ENCODE data around the gene SHF.

SHF gene

DNA sequence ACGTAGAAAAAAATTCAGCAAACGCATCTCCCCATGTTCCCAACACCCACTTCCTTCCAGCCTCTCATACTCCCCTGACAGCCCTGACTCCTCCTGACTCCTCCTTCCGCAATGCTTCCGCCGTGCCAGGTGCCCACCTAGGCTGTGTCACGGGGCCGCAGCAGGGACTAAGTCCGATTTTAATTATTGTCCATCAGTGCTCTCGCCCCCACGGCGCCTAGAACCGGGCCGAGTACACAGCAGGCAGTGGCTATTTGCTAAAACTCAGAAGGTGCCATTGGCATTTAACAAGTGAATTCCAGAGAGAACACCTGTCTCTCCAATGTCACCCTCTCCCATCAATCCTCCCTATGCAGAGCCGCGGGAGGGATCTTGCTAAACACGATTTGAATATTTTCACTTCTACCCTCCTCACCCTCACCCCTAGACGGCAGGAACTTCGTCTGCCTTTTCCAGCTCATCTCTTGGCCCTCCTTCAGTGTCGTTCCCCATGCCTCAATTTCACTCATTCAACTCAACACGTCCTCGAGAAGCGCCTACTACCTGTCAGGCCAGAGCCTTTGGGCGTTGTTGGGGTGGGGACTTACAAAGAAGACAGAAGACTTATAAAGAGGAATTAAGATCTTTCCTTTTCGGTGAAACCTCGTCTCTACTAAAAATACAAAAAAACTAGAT lies 11.5 kb upstream of the SHF start:
- DNase-seq: peak; percentile 44

DNA sequence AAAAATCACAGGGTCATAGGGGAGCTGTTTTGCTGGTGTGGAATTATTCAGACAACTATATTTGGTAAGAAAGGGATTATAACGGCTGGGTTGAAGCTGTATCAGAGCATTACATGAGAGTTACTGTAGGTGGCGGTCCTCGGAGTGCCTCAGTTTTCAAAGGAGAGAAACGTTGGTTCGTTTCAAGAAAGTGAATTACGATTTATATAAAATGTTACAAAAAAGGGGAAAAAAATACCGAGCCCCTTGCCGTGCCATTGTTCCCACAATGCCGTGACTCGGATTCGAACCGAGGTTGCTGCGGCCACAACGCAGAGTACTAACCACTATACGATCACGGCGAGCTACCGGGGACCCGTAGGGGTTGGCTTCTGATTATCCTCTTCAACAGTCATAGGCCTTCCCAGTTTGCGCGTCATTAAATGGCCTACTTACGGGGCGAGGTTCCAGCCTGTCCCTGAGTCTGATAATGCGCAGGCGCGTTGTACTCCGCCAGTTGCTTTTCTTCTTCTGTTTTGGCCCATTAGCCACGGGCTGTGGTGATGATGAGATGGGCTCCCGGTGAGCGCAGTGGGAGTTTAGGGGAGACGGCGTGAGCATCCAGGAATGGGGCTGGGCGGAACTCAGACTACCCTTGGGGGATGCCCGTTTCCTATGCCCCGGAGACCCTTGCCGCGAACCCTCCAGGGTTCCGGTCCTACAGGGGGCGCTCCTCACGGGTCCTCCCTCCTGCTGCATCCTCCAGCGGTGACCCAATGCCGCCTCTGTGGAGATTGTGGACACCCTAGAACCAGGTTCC lies 10.8 kb upstream of the SHF start:
- DNase-seq: peak; percentile 94

DNA sequence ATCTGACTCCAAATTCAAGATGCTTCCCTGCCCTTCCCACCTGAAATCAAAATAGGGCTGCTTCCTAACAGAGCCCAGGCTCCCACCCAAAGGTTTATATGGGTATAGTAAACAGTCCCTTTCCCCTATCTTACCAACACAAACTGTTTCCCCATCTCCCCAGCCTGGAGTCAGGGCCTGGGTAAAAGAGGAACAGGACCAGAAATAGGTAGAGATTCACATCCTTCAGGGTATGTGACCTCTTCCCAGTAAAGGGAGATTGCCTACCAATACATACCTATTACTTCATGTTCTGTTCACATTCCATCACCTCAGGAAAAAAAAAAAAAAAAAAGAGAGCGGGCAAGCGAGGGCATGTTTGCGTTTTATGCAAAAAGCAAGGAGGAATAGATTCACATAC lies 9.7 kb upstream of the SHF start:
- no peak for DNase-seq

DNA sequence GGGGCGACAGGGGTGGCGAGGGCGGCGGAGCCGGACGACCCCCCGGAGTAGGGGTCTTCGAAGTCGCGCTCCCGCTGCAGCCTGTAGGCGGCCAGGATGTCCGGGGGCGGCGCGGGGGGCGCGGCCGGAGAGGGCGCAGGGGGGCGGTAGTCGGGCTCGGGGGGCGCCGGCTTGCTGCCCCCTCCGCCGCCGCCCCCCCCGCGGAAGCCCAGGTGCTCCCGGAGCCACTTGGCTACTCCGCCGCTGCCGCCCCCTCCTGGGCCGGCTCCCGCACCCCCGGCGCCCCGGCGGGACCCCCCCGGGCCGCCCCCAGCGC lies 230 bp downstream of the SHF start:
- no peak for DNase-seq

DNA sequence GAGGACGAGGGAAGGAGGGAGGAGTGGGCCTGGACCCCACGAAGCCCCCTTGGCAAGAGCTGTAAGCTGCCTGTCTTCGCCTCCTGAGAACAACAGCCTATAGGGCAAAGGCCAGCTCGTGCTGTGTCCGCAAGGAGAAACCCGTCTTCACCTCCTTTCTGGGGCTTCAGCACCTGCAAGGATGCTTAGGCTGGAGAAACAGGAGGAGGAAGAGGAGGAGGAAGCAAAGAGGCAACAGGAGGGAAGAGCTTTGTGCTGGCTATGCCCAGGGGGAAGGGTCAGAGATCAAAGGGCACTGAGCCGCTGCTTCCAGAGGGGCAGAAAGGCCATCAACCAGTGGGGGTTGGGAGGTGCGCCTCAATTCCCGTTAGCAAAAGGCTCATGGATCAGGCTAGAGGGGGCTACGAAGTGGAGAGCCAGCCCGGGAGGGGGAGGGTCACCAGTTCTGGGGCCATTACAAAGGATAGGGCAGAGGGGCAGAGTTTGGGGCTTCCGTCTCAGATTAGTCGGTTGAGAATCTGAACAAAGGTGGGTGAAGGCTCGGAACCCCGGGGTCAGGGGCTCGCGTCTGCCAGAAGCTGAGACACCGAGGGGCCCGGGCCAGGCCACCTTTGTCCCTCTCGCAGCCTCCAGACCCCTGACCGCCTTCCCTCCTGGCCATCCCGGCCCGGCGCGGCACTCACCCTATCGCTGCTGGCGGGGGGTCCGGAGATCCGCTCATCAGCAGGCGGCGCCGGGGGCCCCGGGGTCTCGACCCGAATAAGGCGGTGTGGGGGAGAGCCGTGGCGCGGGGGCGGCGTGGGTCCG lies 792 bp downstream of the SHF start:
- no peak for DNase-seq

DNA sequence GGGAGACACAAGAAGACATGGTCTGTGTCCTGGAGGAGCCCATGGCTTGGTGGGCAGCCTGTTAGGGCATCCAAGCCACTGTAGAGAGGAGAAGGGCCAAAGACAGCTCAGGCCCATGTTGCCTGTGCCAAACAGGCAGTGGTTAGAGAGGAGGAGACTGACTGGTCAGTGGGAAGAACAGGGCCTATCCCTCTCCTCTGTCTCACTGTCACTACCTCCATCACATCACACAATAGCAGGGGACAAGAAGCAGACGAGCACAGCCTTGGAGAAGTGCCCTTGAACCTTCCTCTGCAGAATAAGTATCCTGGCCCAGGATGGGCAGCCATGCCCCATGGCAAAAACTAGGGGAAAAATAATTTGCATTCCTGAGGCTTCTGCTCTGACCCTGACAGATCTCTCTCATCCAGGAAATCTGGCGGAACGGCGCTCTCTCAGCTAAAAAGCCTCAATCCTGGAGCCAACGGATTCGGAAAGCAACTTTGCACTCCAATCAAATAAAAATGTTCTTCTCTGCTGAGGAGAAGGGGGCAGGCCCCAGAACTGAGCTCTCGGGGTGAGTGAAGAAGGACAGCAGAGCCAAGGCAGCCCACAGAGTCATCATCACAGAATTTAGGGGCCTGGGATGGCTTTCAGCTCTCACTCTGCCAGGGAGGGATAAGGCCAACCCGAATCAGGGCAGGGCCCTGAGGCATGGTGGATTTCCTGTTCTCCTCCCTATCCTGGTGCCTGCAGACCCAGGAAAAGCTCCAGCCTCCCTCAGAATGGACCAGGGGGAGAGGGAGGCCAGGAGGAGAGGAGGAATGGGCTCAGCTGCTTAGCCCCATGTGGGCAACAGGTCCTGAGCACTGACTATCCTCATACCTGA lies 1.6 kb downstream of the SHF start:
- DNase-seq: no peak

DNA sequence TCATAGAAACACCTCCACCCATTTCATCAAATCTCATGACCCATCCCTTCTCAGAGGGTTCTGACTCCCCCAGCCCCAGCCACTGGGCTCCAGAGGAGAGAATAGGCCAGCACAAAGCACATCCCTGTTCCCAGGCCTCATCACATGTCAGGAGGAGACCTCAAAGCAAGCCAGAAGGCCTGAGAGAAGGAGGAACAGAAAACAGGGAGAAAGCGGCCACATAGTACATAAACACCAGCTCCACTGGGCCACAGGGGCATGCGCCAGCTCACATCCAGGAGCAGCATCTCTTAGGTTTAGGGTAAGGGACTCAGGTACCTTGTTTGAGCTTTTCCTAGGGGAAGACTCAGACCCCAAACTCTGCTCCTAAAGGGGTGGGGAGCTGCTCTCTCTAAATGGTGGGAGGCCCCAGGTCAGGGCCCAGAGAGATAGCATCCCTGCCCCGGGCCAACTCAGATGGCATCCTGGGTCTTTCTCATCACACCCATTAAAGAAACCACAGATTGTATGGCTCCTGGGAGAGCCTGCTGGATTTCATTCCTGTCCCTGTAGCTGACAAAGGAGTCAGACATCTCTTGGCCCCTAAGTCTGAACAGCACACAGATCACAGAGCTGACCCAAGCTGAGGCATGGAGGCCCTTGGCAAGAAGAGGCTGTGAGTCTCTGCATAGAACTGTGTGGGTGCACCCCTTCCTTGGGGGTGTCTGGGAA lies 2.5 kb downstream of the SHF start:
- no peak for DNase-seq

DNA sequence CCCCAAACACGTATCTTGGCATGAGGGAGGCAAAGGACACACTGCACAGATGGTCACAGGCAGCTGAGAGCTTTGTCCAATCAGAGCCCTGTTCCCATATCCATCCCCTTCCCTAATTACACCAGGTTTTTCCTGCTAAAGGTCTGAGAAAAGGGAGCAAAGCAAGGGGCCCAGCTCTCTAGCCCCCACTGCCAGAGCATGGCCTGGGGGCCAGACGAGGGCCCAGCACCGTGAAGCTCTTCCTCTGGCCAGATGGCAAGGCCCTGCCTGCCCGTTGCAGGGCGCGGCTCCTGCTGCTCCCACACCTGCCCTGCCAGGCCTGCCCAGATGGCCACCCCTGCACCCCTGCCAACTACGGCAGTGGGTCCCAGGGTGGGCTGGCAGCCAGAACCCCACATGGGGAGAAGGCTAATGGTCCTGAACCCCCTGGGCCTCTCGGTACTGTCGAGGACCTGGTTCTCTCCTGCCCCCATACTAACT lies 3.2 kb downstream of the SHF start:
- DNase-seq: no peak

DNA sequence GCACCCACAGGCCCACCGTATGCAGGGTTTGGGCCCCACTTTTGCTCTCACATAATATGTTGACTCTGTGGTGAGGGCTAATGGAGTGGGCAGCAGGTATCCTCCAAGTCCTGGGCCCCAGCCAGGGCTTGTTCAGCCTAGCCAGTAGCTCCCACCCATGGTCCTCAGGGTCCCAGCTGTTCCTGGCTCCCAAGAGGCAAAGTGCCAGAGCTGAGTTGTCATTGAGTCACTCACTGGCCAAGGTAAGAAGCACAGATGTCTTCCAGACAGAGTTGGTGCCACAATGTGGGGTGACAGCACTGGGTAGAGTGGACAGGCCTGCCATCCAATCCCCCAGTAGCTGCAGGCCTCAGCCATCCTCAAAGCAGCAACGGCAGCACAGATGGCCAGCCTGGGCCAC lies 4.3 kb downstream of the SHF start:
- DNase-seq: no peak

DNA sequence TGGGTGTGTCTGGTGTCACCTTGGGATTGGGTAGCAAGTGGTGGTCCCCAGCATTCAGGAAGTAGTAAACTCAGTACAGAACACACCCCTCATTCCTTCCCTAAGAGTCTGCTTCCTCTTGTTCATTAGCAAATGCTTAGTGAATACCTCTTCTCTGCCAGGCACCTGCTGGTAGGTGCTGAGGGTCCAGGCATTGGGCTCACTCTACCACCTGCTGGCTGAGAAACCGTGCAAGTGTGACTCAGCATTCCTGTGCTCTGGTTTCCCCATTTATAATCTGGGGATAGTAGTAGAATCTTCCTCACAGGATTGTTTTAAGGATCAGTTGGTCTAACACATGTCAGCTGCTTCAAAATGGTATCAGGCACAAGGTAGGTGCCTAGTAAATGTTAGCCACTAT lies 4.8 kb downstream of the SHF start:
- no peak for DNase-seq

DNA sequence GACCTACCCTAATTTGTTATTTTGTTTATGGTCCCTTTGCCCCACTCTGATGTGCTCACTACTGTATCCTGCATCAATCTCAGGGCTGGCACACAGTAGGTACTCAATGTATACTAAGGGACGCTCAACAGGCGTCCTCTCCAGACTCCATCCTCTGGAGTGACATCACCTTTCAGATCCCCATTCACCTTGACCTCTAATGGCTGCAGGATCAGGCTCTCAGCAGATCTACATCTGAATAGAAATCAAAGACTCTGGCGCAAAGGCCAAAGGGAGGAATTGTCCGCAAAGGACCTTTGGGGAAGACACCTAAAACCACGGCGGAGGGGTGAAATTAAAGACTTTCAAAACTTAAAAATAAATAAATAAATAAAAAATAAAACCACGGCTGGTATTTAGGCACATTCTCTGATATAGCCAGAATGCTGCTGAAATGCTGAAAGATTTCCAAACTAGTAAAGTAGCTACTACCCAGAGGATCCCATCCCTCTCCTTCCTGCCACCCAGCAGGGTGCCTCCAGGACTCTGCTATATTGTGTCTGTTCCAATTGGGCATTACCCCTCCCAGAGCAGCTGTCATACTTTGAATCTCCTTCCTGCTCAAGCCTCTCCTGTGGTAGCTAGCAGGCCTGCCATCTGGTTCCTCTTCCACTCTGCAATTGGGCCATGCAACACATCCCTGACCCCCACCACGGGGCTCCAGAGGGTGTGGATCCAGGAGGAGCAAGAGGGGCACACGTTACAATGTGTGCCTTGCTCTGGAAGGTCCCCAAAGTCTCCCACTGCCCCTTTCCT lies 6.1 kb downstream of the SHF start:
- DNase-seq: no peak

DNA sequence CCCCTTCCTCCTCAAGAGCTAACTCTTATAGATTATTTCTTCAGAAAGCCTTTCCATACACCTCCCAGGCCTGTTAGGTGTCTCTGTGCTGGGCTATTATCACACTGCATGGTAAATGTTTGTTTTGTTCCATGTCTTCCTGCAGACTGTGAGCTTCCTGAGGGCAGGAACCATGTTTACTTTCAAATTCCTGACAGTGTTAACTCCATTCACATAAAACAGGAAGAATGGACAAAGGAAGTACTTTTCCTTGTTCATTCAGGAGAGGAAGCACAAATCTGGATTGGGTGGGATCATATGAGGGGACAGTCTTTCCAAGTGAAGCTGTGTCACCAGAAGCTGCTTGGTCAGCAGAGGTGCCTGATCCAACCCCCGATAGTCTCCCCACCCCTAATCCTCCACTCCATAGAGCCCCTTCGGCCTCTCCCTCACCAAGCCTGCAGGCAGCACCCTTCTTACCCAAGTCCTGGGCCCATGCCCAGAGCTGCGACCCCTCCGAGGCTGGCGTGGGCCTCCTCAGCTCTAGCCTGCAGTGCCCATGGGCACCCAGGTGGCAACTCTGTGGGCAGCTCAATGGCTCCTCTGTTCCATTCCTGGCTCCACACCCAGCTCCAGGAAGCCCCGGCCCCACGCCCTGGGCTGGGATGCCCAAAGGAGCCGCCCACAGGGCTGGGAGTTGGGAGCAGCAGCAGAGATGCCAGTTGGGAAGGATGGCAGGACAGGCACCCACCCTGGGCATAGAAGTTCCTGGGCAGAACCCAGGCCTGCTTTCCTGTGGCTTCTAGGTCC lies 6.9 kb downstream of the SHF start:
- no peak for DNase-seq

DNA sequence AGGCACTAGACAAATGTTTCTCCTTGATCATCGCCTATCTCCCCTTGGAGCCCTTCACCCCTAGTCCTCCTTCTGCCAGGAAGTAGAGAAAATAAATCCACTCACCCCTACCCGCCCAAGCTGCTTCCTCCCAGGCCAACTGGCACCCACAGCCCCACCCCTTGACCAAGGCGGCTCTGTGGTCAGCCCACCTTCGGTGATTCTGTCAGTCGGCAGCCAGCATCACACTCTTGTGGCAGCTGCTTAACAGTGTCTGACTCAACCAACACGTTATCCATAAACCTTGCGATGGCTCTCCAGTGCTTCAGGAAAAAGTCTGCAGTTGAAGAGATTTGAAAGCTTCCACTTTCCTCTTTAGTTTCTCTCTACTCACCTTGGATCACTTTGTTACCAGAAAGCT lies 7.6 kb downstream of the SHF start:
- no peak for DNase-seq

DNA sequence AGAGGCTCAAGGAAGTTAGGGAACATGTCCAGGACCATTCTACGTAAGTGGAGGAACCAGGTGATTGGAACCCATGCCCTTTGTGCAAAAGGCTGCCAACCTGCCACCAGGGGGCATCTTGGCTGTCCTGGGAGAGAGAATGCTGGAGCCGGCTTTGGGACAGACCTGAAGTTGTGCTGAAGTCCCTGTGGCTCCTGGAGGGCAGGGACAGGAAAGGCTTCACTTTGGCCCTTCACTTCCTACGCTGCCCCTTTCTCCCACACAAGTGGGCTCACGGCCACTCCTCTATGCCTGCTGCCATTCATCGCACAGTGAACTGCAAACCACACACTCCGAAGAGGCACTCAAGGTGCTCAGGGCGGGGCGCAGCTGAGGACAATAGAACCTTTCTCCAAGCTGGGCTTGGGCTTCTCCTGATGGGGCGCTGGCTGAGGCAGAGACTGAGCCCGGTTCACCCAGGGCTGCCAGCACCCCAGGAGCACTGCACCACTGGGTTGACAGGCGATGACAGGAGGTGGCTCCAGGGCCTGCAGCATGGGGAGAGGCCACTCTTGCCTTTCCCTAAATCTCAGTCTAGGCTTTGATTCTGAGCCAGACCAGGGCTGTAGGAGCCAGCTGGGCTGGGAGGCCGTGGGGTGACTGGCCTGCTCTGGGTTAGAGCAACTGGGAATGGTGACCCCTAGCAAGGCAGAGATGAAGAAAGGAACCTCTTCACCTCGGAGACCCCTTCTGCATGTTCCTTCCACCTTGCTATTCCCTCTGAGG lies 8.4 kb downstream of the SHF start:
- DNase-seq: peak; percentile 56

DNA sequence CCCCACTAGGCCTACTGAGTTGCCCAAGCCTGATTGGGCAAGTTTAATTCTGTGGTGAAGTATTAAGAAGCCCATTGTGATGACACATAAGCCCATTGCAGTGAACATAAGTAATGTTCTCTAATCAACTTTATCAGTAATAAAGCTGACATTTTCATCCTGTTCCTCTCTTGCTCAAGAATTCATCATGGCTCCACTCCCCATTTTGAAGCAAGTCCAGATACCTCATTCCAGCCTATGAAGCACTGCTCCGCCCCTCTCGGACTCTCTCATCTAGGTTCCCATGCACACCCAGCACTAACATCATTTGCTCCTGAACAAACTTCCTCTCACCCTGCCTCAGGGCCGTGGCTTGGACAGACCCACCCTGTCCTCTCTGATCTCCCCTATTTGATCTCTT lies 10.5 kb downstream of the SHF start:
- no peak for DNase-seq

DNA sequence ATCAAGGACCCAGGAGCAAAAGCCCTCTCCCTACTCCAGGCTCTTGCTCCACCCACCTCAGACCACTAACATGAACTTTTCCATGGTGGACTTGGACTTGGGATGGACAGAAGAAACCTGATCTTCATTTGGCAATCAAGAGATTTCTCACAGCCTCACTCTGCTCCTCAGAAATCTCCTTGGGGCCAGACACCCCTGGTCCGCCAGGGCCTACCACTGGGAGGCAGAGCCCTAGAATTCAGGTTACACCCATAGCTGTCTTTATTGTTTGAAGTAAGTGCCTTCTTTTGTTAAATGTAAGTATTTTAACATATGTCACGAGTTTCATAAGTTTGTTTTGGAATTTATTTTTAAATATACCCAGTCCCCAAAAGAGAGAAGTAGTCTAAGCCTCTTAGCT lies 13.2 kb downstream of the SHF start:
- no peak for DNase-seq

DNA sequence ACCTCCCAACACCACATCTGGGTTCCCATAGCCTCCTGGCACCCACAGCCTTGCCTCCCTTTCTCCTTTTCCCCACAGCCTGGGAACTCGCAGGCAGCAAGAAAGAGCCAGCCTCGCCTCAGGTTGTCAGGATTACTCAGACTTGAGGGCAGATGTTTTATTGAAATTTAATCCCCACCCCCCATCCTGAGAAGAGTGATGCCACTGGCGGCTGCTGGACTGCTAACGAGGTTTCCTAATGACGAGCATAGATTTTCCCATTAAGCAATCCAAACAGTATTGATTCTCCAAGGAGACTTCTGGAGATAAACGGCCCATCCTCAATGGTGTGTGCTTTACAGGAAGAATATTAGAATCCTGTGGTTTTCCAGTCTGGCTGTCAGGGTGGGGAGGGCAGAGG lies 13.7 kb downstream of the SHF start:
- no peak for DNase-seq

DNA sequence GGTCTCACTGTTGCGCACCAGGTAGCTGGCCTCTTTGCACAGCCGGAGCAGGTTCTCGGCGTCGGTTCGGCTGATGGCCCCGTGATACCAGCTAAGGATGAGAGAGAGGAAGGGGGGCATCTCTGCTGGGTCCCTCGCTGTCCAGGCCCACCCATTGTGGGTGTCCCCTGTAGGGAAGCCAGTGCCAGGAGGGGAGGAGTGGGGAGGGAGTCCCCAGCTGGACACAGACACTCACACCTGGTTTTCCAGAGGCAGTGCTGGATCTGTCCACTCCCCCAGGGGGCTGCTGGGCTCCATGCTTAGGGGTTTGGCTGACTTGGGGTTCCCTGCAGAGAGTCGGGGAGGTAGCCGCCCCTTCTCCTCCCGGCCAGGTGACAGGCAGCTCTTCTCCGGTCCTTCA lies 15.9 kb downstream of the SHF start:
- DNase-seq: no peak

DNA sequence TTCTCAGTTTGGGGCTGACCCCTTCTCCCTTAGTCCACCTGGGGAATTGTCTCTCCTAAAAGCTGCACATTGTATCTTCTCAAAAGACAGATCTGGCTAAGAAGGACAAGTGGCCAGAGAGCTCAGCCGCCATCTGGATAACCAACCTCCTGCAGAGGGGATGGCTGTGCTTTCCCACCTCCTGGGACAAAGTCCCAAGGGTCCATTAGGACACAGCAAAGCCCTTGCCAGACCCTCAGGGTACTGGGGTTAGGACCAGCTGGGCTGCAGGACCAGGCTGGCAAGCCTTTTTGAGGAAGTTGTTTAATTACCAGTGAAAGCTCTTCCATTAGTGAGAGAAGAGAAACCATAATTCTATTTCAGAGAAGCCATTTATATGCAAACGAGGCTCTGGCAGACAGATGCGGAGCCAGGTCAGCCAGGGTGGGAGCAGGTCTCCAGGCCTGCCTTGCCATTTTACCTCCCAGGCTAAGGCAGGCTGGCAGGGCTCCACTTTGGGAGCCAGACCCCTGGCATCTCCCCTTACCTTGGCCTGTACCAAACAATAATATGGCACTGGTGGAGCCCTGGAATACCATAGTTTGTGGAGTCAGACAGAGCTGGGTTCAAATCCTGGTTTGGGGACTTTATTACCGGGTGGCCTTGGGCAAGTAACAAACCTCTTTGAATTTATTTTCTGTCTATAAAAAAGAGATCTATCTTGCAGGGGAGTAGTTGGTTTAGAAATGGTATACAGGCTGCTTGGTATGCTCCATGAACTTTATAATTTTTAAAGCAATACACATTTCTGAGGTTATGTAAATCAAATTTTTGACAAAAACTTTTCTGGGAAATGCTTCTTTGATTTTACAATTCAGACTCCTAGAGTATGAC lies 17.9 kb downstream of the SHF start:
- no peak for DNase-seq

Data from activated naive CD4-positive, alpha-beta T cell treated with Interleukin-2 at 50 U/mL for 16 hours (primary cell).